A673 (cell line): ENCODE data around the gene MRPL10. TPM values are rescaled to one million over a fixed set of nuclear protein-coding genes. Genes with fewer than 3 reads are reported as not detected.

Experiments used
- BruUV-seq: library from RNA; stranded (reverse); fragments of 400-500 nt; replicated peaks from 2 replicates; lab custom pipeline; 2021; lab: Mats Ljungman, UMichigan
- CTCF ChIA-PET: fragments of 300-600 bp; sonication (Branson Sonifier 250); formaldehyde crosslinking; loops from one replicate; lab custom pipeline; 2022; ENCODE audit warnings: antibody characterized with exemption; lab: Charles Lee
- POLR2A ChIA-PET: fragments of 300-600 bp; sonication (Branson Sonifier 250); formaldehyde crosslinking; loops from one replicate; lab custom pipeline; 2022; ENCODE audit warnings: antibody characterized with exemption; ENCODE audit not compliant: low non-redundant PET; lab: Charles Lee
- DNase-seq: peaks from one replicate; pipeline ENCODE4 v3.0.0-alpha.2; 2015; ENCODE audit warnings: low spot score
- H3K27ac ChIP-seq: fragments of 200-600 bp; sonication (generic); 2 replicates; pipeline ENCODE4 v1.5.1; 2016; ENCODE audit warnings: mixed run types, low read depth, mild to moderate bottlenecking, mixed read lengths, antibody characterized with exemption, low read length; ENCODE audit not compliant: poor library complexity, severe bottlenecking
- H3K27me3 ChIP-seq: fragments of 200-600 bp; sonication (generic); replicated peaks from 2 replicates; pipeline ENCODE4 v1.6.1; 2017; ENCODE audit warnings: mixed run types, low read depth, mild to moderate bottlenecking, mixed read lengths, antibody characterized with exemption, low read length; ENCODE audit not compliant: insufficient read depth, poor library complexity
- H3K36me3 ChIP-seq: fragments of 200-600 bp; sonication (generic); 2 replicates; pipeline ENCODE4 v1.6.1; 2016; ENCODE audit warnings: mixed run types, mild to moderate bottlenecking, mixed read lengths, antibody characterized with exemption, low read length; ENCODE audit not compliant: insufficient read depth, poor library complexity, severe bottlenecking
- H3K4me1 ChIP-seq: fragments of 200-600 bp; sonication (generic); 2 replicates; pipeline ENCODE4 v1.6.1; 2017; ENCODE audit warnings: mixed run types, mild to moderate bottlenecking, mixed read lengths, antibody characterized with exemption, low read length; ENCODE audit not compliant: insufficient read depth, poor library complexity, severe bottlenecking
- H3K4me3 ChIP-seq: fragments of 200-600 bp; sonication (generic); 2 replicates; pipeline ENCODE4 v1.5.1; 2016; ENCODE audit warnings: low read depth, mixed run types, mild to moderate bottlenecking, mixed read lengths, low read length; ENCODE audit not compliant: poor library complexity, severe bottlenecking
- H3K9me3 ChIP-seq: fragments of 200-600 bp; sonication (generic); 2 replicates; pipeline ENCODE4 v1.6.1; 2016; ENCODE audit warnings: mixed run types, low read depth, mild to moderate bottlenecking, mixed read lengths, antibody characterized with exemption, low read length; ENCODE audit not compliant: poor library complexity, severe bottlenecking
- CTCF ChIP-seq: fragments of 300-800, 200-600 bp; sonication (generic); conservative IDR thresholded peaks from 2 replicates; pipeline ENCODE4 v1.5.1; 2017; ENCODE audit warnings: low read depth, mild to moderate bottlenecking, antibody characterized with exemption, low read length, moderate library complexity, mixed read lengths
- EZH2 ChIP-seq: fragments of 200-600 bp; sonication (generic); IDR thresholded peaks from 2 replicates; pipeline ENCODE4 v1.6.1; 2017; ENCODE audit warnings: borderline replicate concordance, low read depth, mild to moderate bottlenecking, mixed read lengths, antibody characterized with exemption, low read length; ENCODE audit not compliant: poor library complexity, severe bottlenecking
- intact Hi-C: fragments of 100-400 bp; cut with micrococcal nuclease; formaldehyde crosslinking; loops from one replicate; pipeline ENCODE4 v1.10.0; 2022; ENCODE audit not compliant: unreplicated experiment
- total RNA-seq: library from RNA; stranded (reverse); gene quantifications from 2 replicates; pipeline ENCODE4 v1.2.3, GENCODE V29; 2021

Gene MRPL10
- total RNA-seq, 1 experiment from 2014 or later: 30.5 TPM

GRCh38 chr17:47829870-47830269 is 1.5 kb downstream of the MRPL10 start:
- no TSS peak for BruUV-seq
- ChIA-PET POLR2A (no interaction called here), CTCF (no interaction called here)
- Histone ChIP-seq H3K27ac (no peak overlapping the region), H3K36me3 (peaks cover 8% of the 10 kb centered on the region), H3K4me3 (no peak overlapping the region), H3K4me1 (peaks cover 7% of the 10 kb centered on the region), H3K9me3 (no peaks in the 10 kb centered on the region), H3K27me3 (no peaks in the 10 kb centered on the region)
- no peak for TF ChIP-seq EZH2
- no peak for TF ChIP-seq CTCF
- no peak for DNase-seq
- intact Hi-C loops: no loop called here

GRCh38 chr17:47823519-47823918 is 7.8 kb downstream of the MRPL10 start:
- ChIA-PET POLR2A (interaction anchor here (0.7 kb wide), 1 partner anchor 117 kb away, joined by 3 read pairs; no protein-coding TSS in a partner anchor), CTCF (no interaction called here)
- H3K27me3 ChIP-seq: no peaks in the 10 kb centered on the region
- peaks cover 8% of the 10 kb centered on the region for H3K36me3 ChIP-seq
- H3K9me3 ChIP-seq: no peaks in the 10 kb centered on the region
- TSS peak; percentile 29 for BruUV-seq
- intact Hi-C loops: no loop called here
- no peak for TF ChIP-seq EZH2
- TF ChIP-seq CTCF: no peak
- H3K4me3 ChIP-seq: no peak overlapping the region
- H3K4me1 ChIP-seq: peaks cover 7% of the 10 kb centered on the region
- no peak overlapping the region for H3K27ac ChIP-seq
- no peak for DNase-seq

- Histone ChIP-seq H3K9me3 (no peaks in the 10 kb centered on the region), H3K36me3 (peaks cover 8% of the 10 kb centered on the region), H3K4me3 (no peak overlapping the region), H3K4me1 (peaks cover 7% of the 10 kb centered on the region), H3K27me3 (no peaks in the 10 kb centered on the region), H3K27ac (no peak overlapping the region)
- TF ChIP-seq EZH2 (no peak), CTCF (no peak)
- CTCF ChIA-PET: no interaction called here
- no TSS peak for BruUV-seq
- POLR2A ChIA-PET: interaction anchor here (0.7 kb wide), 1 partner anchor 116 kb away, joined by 3 read pairs; no protein-coding TSS in a partner anchor
- no peak for DNase-seq
- intact Hi-C loops: no loop called here
Measured at GRCh38 chr17:47822785-47823184, 8.6 kb downstream of the MRPL10 start.
